Activated T-helper 1 cell treated with anti-CD3 and anti-CD28 coated beads, Interleukin-2, amount 50 U/mL, for 16 hours (primary cell): ENCODE measurements around the gene GAA.
A peak's percentile ranks its signal among the peaks of the same experiment; 100 is the strongest.
"Not testable (repeated sequence)": the region's sequence is repeated elsewhere in the genome, so short reads cannot be mapped to it uniquely, and the experiment has no call there.

ENCODE experiments used
- DNase-seq, 2 donors: peaks; one replicate each; pipeline ENCODE4 v3.0.0-alpha.2; 2020; ENCODE audit warnings: low read depth in 1 of 2, low spot score in 1 of 2

GAA gene

GRCh38 chr17:80145076-80146075, 44.0 kb downstream of the GAA start:
- no peak for DNase-seq

GRCh38 chr17:80146121-80147034, 45.0 kb downstream of the GAA start:
- DNase-seq: peak in 1 of 2 donors; percentile 6

- peak; percentile 90 to 94 for DNase-seq
Measured at GRCh38 chr17:80147035-80147822, 45.8 kb downstream of the GAA start, which contains the start of gene EIF4A3. EIF4A3 (minus strand) TSS chr17:80147128; CDS start chr17:80146961, 167 bp downstream.

DNA sequence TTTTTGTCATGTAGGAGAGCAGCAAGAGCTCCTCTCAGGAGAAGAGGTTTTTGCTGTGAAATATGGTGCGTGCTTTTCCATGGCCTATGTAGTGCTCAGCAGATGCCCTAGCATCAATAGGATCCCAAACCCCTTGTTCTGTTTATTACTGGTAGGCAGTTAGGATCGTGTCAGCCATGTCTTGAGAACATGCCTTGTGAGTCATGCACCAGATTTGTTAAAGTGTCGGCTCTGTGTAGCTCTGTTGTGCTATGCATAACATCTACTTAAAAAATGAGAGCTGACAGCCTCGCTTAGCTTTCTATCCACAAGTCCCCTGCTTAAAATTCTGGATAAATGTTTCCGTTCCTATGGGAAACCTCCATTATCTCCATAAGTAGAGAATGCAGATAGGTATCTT, 50.0 kb downstream of the GAA start:
- no peak for DNase-seq

- no peak for DNase-seq
Measured at GRCh38 chr17:80152081-80152702, 50.8 kb downstream of the GAA start.

GRCh38 chr17:80153004-80153403, 51.6 kb downstream of the GAA start:
- no peak for DNase-seq

DNA sequence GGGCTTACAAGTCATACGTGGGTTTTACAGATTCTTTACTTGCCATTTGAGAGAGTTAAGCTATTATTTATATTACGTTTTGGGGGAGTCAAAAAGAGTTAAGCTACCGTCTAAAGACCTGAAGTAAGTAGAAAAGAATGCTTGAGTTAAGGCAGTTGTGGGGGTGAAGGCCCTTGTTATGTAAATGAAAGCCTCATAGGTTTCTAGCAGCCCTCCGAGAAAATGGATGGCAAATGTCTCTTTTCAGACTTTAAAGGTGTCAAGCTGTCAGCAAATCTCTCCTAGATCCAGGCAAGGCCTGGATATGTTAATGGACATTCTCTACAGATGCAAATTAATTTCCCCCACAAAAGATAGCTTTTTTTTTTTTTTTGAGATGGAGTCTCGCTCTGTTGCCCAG, 52.8 kb downstream of the GAA start:
- no peak for DNase-seq

DNA sequence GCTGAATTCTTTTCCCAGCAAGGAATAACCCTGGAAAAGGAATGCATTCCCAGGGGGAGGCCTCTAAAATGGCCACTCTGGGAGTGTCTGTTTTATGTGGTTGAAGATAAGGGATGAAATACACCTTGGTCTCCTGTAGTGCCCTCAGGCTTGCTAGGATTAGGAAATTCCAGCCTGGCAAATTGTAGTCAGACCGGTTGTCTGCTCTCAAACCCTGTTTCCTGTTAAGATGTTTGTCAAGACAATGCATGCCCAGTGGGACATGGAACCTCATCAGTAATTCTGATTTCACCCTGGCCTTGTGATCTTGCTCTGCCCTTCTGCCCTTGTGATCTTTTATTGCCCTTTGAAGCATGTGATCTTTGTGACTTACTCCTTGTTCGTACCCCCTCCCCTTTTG, 54.2 kb downstream of the GAA start:
- not testable (repeated sequence) for DNase-seq

- DNase-seq: no peak
Measured at GRCh38 chr17:80158846-80159245, 57.5 kb downstream of the GAA start.

GRCh38 chr17:80160536-80160935, 59.2 kb downstream of the GAA start:
- no peak for DNase-seq

GRCh38 chr17:80163336-80163735, 62.0 kb downstream of the GAA start:
- DNase-seq: no peak

DNA sequence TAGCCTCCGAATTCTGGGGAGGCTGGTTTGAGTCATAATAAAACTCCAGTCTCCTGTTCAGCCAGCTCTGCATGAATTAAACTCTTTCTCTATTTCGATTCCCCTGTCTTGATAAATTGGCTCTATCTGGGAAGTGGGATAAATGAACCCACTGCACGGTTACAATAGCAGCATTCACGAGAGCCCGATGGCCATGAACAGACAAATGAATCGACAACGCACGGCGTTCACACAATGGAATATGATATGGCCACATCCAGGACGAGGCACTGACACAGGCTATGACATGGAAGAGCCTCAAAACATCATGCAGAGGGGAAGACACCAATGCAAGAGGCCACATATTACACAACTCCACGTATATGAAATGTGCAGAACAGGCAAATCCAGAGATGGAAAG, 62.8 kb downstream of the GAA start:
- no peak for DNase-seq

GRCh38 chr17:80166446-80166845, 65.1 kb downstream of the GAA start:
- DNase-seq: no peak

DNA sequence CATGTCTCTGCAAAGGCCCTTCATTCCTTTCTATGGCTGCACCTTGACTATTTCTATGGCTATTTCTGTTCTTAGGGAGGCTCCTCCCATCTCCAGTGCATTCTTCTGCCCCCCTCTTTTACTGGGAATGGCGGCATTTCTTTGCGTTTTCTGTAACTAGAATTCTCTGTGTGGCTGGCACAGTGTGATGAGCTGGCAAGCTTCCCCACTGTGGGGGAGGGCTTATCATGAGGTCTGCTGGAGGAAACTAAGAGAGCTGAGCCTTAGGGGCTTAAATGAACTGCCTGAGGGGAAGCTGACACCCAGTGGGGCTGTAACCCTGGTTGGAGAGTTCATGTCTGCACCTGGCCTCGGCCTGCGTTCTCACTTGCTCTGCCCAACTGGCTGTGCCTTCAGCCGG, 67.0 kb downstream of the GAA start:
- no peak for DNase-seq

GRCh38 chr17:80169107-80169506, 67.7 kb downstream of the GAA start:
- DNase-seq: no peak
